Left ventricle myocardium inferior (tissue), 1 donor: ENCODE data around the gene STAT5B. TPM values are rescaled to one million over a fixed set of nuclear protein-coding genes. Genes with fewer than 3 reads are reported as not detected.
"Not testable (repeated sequence)": the region's sequence is repeated elsewhere in the genome, so short reads cannot be mapped to it uniquely, and the experiment has no call there.

ENCODE experiments used
- DNase-seq: peaks from one replicate; pipeline ENCODE4 v3.0.0-alpha.2; 2020
- H3K27ac ChIP-seq: fragments of 200-600 bp; replicated peaks from 2 replicates; pipeline ENCODE4 v1.8.0; 2021
- H3K27me3 ChIP-seq: fragments of 200-600 bp; 2 replicates; pipeline ENCODE4 v1.8.0; 2021; ENCODE audit warnings: low read depth
- H3K36me3 ChIP-seq: fragments of 200-600 bp; 2 replicates; pipeline ENCODE4 v1.8.0; 2021
- H3K4me1 ChIP-seq: fragments of 200-600 bp; 2 replicates; pipeline ENCODE4 v1.8.0; 2021
- H3K4me3 ChIP-seq: fragments of 200-600 bp; 2 replicates; pipeline ENCODE4 v1.8.0; 2021; ENCODE audit warnings: mild to moderate bottlenecking, moderate library complexity
- H3K9me3 ChIP-seq: fragments of 200-600 bp; replicated peaks from 2 replicates; pipeline ENCODE4 v1.8.0; 2021
- intact Hi-C: fragments of 100-400 bp; cut with micrococcal nuclease; formaldehyde crosslinking; loops from one replicate; pipeline ENCODE4 v1.11.0; 2022
- total RNA-seq: library from RNA; stranded (reverse); fragmentation: NEBNext Ultra II Directional; extraction: Animal tissue kit (Norgen Biotek cat#: 25700); gene quantifications from one replicate; pipeline ENCODE4 v1.2.1, GENCODE V29; 2021
- TF ChIP-seq, protein P1 (sequence below): fragments of 200-600 bp; IDR thresholded peaks from 2 replicates; pipeline ENCODE4 v1.8.0; 2021; ENCODE audit warnings: antibody characterized with exemption, mild to moderate bottlenecking, borderline replicate concordance
- donor health status: DM: no; HTN: yes; CAD: no; lungs with severe emphysema.

STAT5B gene
- total RNA-seq, 1 donor from 2014 or later, result 30.7 TPM

DNA sequence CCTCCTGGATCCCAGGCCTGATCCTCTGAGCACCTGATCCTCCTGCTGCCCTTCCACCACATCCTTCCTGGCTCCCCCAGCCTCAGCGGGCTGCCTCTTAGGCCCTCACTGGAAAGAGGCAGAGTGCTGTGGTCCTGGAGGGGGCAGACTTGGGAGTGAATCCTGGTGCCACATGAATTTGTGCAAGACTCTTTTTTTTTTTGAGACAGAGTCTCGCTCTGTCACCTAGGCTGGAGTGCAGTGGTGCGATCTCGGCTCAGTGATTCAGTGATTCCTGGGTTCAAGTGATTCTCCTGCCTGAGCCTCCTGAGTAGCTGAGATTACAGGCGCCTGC lies 84.9 kb downstream of the STAT5B start:
- intact Hi-C loops, result no loop called here
- TF ChIP-seq, protein P1, sequence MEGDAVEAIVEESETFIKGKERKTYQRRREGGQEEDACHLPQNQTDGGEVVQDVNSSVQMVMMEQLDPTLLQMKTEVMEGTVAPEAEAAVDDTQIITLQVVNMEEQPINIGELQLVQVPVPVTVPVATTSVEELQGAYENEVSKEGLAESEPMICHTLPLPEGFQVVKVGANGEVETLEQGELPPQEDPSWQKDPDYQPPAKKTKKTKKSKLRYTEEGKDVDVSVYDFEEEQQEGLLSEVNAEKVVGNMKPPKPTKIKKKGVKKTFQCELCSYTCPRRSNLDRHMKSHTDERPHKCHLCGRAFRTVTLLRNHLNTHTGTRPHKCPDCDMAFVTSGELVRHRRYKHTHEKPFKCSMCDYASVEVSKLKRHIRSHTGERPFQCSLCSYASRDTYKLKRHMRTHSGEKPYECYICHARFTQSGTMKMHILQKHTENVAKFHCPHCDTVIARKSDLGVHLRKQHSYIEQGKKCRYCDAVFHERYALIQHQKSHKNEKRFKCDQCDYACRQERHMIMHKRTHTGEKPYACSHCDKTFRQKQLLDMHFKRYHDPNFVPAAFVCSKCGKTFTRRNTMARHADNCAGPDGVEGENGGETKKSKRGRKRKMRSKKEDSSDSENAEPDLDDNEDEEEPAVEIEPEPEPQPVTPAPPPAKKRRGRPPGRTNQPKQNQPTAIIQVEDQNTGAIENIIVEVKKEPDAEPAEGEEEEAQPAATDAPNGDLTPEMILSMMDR, result no peak
- peaks cover 24% of the 10 kb centered on the region for H3K4me1 ChIP-seq
- no peaks in the 10 kb centered on the region for H3K36me3 ChIP-seq
- no peak overlapping the region for H3K4me3 ChIP-seq
- H3K27ac ChIP-seq, result no peak overlapping the region
- DNase-seq, result no peak
- H3K27me3 ChIP-seq, result no peaks in the 10 kb centered on the region
- H3K9me3 ChIP-seq, result no peaks in the 10 kb centered on the region

DNA sequence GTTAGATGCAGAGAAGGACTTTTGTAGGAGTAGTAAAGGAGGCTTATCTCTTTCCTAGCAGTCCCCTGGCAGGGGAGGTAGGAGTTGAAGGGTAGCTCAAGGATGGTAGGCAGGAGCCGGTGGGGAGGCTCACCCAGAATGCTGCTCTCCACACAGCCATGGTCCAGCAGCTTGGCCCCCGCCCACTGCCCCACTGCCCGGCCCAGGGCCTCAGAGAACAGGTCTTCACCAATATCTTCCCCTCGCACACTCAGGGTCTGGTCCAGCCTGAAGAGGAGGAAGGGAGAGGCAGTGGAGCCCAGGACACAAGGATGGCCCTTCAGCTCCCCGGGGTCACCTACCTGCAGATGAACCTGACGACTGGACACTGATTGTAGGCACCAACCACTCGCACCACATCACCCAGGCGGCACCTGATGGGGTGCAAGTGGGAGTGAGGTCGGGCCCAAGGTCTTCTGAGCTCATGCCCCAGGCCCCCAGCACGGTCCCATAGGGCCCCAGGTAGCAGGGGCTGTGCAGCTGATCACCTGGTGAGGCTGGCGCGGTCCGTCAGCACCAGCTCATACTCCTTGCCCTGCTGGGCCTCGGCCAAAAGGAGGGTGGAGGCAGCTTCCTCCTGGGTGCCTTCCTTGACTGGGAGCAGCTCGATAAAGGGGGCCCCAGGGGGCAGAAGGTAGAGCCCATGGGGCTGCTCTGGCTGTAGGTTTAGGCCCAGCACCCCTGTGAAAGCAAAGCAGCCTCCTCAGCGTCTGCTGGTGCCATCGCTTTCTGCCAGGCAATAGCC lies 85.5 kb downstream of the STAT5B start:
- intact Hi-C loops, result no loop called here
- H3K27me3 ChIP-seq, result no peaks in the 10 kb centered on the region
- H3K4me1 ChIP-seq, result peaks cover 24% of the 10 kb centered on the region
- no peak overlapping the region for H3K4me3 ChIP-seq
- no peaks in the 10 kb centered on the region for H3K36me3 ChIP-seq
- H3K9me3 ChIP-seq, result no peaks in the 10 kb centered on the region
- no peak overlapping the region for H3K27ac ChIP-seq
- DNase-seq, result no peak
- TF ChIP-seq, protein P1, result no peak

DNA sequence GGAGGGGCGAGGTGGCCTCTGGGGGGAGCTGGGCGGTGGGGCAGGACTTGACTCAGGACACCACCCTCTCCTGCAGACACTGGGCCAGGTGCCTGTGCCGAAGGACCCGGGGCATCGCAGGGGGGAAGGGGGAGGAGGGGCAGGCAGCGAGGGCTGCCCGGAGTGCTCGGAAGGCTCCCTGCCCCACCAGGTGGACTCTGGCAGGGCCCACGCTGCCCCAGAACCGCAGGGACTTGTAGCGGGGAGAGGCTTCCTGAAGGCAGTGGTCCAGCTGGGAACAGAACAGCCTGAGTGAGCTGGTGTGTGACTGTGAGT lies 86.6 kb downstream of the STAT5B start:
- TF ChIP-seq, protein P1, result no peak
- no peak for DNase-seq
- intact Hi-C loops, result no loop called here

DNA sequence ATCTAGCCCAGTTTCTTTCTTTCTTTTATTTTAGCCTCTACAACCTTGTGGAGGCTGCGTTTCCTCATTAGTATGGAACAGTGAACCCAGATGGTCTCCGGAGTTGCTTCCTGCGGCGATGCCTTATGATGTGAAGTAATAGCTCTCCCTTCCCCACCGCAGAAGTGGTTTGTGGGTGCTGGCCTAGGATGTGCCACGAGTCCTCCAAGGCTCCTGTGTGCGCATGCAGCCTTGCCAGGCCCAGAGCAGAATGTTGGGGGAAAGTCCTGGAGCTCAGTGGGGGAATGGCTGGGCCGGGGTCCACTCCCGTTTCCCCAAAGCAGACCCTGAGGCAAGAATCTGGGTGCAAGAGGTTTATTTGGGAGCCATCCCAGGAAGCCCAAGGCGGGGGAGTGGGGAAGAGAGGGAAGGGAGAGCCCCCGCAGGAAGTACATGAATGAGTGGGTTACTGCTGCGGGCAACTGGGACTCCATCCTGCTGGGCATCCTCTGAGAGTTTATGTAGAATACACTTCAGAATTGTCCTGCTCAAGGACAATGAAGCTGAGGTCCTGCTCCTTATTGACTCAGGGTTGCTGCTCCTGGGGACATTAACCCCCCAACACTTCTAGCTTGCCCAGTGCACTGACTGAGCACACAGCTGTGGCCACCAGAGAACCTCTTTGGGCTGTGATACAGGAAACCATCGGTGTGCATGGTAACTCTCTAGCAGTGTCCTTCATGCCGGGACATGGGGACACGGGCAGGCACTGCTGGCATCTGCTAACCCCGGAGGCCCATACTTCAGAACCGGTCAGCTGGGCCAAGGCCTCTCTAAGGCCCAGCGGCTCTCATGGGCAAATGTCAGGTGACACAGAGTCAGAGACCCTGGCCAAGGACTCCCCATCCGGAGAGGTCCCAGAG lies 87.2 kb downstream of the STAT5B start:
- intact Hi-C loops, result no loop called here
- no peak overlapping the region for H3K4me3 ChIP-seq
- peaks cover 25% of the 10 kb centered on the region for H3K4me1 ChIP-seq
- no peaks in the 10 kb centered on the region for H3K9me3 ChIP-seq
- H3K27me3 ChIP-seq, result no peaks in the 10 kb centered on the region
- DNase-seq, result no peak
- no peak overlapping the region for H3K27ac ChIP-seq
- no peaks in the 10 kb centered on the region for H3K36me3 ChIP-seq
- TF ChIP-seq, protein P1, result no peak

More for the DNA sequence above, 86.6 kb downstream of the STAT5B start:
- Histone ChIP-seq H3K27me3 (no peaks in the 10 kb centered on the region), H3K9me3 (no peaks in the 10 kb centered on the region), H3K36me3 (no peaks in the 10 kb centered on the region), H3K27ac (no peak overlapping the region), H3K4me1 (peaks cover 23% of the 10 kb centered on the region), H3K4me3 (no peak overlapping the region)

DNA sequence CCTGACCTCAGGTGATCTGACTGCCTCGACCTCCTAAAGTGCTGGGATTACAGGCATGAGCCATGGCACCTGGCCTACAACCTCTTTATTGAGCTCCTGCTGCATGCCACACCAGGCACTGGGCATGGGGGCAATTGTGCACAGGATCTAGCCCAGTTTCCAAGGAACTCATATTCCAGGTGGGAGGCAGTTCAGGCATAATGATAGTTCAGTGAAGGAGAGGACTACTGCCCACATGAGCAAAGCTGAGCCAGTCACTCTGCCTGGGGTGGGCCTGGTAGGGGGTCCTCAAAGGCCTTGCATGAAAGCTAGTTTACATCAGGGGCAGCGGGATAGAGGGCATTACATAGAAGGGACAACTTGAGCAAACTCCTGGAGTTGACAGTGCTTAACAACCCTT lies 88.4 kb downstream of the STAT5B start:
- DNase-seq, result no peak

DNA sequence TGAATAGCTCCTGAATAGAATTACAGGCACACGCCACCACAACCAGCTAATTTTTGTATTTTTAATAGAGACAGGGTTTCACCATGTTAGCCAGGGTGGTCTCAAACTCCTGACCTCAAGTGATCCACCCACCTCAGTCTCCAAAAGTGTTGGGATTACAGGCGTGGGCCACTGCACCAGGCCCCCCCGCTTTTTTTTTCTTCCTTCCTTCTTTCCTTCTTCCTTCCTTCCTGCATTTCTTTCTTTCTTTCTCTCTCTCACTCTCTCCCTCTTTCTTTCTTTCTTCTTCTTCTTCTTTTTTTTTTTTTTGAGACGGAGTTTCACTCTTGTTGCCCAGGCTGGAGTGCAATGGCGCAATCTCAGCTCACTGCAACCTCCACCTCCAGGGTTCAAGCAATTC lies 90.0 kb downstream of the STAT5B start:
- Histone ChIP-seq H3K27me3 (peaks cover 11% of the 10 kb centered on the region), H3K4me1 (peaks cover 26% of the 10 kb centered on the region)
- H3K4me3 ChIP-seq, intact Hi-C loops, H3K27ac ChIP-seq, DNase-seq, H3K9me3 ChIP-seq, H3K36me3 ChIP-seq: not testable (repeated sequence)

More for the DNA sequence above, 88.4 kb downstream of the STAT5B start:
- no peak overlapping the region for H3K27ac ChIP-seq
- H3K4me3 ChIP-seq, result no peak overlapping the region
- peaks cover 22% of the 10 kb centered on the region for H3K4me1 ChIP-seq
- no peaks in the 10 kb centered on the region for H3K27me3 ChIP-seq
- TF ChIP-seq, protein P1, result no peak
- no peaks in the 10 kb centered on the region for H3K36me3 ChIP-seq
- intact Hi-C loops, result no loop called here
- H3K9me3 ChIP-seq, result no peaks in the 10 kb centered on the region
